ENCODE results near the gene PRR12.

The PRR12 gene

DNA sequence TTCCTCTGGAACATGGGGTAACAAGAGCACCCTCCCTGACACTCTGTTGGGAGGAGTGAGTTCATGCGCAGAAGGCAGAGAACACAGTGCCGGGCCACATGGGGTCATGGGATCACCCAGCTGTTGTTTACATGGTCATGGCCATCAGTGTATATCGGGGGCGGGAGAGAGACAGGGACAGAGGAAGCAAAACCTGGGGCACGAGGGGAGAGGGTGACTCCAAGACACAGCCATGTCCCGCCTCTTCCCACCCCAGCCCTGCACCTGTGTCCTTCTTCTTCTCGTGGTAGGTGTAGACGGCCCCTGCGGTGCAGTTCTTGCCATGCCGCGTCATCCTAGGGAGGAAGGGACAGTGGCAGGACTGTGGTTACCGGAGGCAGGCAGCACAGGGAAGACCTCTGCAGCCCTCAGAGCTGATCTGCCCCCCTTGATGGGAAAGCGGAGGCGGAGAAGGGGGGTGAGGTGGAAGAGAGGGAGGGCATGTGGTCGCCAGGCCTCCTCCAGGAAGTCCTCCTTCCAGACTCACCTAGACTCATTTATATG lies 30.6 kb upstream of the PRR12 start:
- no peak for DNase-seq (ENCODE audit: low spot score)

DNA sequence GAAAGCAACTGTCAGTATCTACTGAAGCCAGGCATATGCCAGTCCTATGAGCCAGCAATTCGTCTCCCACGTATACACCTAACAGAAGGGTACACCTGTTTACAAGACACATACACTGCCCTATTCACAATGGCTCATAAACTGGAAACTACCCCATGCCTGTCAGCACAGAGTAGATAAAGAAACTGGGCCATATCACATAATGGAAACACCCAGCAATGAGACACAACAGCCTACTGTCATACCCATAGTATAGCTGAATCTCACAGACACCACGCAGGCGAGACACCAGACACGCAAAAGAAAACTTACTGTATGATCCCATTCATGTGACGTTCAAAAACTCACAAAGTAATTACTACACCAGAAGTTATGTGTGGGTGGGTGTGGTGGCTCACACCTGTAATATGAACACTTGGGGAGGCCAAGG lies 26.4 kb upstream of the PRR12 start:
- no peak for DNase-seq (ENCODE audit: low spot score)

DNA sequence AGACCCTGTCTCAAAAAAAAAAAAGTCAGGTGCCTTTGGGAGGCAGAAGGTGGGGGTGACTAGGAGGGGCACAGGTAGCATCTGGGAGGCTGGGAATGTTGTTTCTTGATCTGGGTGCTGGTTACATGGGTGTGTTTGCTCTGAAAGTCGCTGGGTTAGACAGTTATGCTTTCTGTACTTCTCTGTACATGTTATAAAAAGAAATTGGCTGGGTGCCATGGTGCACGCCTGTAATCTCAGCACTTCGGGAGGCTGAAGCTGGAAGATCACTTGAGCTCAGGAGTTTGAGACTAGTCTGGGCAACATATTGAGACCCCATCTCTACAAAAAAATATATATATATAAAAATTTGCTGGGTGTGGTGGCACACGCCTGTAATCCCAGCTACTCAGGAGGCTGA lies 25.7 kb upstream of the PRR12 start:
- no peak for DNase-seq (ENCODE audit: low spot score)

DNA sequence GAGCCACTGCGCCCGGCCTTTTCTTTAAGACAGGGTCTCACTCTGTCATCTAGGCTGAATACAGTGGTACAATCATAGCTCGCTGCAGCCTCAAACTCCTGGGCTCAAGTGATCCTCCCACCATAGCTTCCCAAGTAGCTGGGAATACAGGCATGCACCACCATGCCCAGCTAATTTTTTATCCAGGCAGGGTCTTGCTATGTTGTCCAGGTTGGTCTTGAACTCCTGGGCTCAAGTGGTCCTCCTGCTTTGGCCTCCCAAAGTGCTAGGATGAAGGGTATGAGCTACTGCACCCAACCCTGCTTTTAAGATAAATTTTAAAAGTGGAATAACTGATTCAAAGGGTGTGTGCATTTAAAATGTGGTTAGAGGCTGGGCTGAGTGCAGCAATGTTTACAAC lies 24.7 kb upstream of the PRR12 start:
- no peak for DNase-seq (ENCODE audit: low spot score)

DNA sequence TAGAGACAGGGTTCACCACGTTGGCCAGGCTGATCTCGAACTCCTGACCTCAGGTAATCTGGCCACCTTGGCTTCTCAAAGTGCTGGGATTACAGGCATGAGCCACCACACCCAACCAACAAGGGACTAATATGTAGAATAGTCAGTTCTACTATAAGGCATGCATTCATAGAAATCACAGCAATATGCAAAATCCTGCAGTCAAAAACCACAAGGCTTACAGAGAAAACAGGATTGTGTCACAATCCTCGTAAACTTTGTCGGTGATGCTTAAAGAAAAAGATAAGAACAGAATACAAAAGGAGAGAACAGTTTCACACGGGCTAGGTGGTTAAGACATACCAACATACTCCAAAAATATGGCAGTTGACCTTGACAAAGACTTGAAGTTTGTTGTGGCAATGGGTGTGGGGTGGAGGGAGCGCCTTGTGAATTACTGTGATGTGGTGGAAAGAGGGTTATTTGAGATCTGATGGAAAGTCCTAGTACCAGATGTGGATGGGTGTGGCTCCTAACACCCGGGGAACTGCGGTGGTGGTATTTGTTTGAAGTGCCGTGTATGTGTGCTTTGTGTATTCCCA lies 23.0 kb upstream of the PRR12 start:
- no peak for DNase-seq (ENCODE audit: low spot score)

DNA sequence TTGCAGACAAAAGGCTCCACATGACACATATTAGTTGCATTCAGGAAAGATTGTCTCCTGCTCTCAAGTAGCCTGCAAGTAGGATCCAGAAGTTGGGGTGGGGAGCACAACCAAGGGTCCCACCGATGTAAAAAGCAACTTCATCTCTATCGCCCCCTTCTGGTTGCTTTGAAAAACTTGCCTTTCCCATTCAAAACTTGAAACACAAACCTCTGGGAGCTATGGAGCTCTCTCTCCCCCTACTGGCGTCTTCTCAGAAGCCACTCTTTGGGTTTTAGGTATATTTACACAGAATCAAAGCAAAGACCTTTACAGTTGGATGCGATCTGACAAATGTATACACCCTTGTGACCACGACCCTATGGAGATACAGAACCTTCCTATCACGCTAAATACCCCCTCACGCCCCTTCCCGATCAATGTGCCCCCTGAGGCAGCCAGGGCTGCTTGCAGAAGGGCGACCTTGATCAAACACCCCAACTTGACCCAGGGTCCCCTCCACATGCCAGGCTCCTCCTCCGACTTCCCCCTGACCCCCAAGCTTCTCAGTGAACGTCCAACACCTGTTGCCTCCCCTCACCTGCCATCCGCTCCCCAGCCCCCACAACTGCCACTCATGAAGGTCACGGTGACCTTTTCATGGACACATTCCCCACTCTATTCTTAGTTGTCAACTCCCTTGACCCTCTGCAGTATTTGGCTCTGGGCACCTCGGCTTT lies 20.7 kb upstream of the PRR12 start:
- peak; percentile 94 for DNase-seq (ENCODE audit: low spot score)

DNA sequence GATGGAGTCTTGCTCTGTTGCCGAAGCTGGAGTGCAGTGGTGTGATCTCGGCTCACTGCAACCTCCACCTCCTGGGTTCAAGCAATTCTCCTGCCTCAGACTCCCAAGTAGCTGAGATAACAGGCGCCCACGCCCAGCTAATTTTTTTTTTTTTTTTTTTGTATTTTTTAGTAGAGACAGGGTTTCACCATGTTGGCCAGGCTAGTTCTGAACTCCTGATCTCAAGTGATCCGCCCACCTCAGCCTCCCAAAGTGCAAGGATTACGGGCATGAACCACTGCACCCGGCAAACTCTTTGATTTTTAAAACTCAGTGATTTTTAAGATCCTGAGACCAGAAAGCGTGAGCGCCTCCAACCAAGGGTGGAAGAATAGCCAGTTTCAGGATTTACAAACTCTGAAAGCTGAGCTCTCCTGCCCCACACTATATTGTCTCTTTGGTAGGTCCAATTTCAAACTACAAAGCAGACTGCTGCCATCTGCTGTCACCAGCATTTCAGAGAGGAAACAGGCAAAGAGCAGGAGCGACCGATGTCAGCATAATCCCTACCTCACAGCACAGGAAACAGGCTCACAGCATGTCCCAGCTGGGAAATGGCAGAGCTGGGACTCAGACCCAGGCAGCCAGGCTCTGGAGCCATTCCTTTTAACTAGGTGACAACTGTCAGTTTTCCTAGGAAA lies 19.8 kb upstream of the PRR12 start:
- DNase-seq (ENCODE audit: low spot score): peak; percentile 49

DNA sequence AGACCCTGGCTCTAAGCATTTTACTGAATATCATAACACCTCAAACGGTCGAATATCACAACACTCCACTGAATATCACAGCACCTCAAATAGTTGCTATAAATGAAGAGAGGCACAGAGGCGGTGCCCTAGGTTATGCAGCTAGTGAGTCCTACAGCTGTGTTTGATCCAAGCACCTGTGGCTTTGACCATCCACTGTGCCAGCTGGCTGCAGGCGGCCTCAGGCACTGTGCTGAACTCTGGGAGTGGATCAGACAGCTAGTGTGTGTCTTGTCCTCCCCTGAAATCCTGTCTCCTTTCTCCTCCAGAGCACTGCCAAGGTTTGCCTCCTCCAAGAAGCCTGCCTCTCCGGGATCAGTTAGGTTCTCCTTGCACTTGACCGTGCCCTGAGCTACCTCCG lies 18.0 kb upstream of the PRR12 start:
- DNase-seq (ENCODE audit: low spot score): no peak

DNA sequence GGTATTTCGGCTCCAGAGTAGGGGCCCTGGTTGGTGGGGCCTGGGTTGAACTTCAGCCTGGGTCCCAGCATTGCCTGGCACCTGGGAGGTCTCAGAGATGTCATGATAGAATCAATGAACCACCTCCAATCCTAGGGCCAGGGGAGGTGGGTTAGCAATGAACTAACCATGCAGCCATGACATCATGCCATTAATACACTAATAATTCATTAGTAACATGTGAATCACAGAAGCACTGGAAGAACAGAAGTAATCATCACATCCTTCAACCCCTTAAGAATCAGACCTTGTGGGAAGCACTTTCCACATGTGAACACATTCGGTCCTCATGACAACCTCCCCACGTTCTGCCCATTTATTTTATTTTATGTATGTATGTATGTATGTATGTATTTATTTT lies 17.6 kb upstream of the PRR12 start:
- no peak for DNase-seq (ENCODE audit: low spot score)

DNA sequence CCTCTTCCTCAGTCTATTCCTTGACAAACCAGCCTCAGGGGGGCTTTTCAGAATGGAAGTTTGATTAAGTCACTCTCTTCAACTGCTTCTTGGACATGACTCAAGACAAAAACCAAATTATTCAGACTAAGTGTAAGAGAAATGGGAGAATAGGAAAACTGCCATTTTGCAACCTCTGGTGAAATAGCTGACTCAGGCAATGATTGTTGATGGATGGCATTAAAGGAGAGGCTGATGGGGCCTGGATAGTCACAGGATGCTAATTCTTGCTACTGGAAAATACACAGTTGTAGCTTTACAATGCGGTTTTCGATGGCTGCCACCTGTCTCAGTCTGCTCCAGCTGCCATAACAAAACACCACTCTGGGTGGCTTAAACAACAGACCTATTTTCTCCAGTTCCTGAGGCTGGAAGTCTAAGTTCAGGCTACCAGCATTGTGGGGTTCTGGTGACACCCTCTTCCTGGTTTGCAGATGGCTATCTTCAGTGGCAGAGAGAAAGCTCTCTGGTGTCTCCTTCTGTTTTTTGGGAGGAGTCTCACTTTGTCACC lies 16.7 kb upstream of the PRR12 start:
- DNase-seq (ENCODE audit: low spot score): no peak

DNA sequence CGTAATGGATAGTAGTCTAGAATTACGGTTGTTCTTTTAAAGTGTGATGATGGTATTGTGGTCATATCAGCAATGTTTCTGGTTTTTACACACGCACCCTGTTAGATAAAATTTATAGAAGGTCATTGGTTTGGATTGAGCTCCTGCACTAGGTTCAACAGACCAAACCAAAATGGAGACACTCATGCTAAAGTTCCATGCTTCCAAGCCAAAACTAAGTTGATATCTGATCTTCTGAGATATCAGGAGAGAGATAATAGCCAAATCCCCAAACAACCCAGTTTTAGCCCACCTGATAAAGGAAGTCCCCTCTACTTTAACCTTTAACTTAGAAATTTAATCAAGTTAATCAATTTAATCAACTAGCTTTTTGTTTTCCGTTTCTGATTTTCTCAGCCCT lies 11.8 kb upstream of the PRR12 start:
- DNase-seq (ENCODE audit: low spot score): no peak

DNA sequence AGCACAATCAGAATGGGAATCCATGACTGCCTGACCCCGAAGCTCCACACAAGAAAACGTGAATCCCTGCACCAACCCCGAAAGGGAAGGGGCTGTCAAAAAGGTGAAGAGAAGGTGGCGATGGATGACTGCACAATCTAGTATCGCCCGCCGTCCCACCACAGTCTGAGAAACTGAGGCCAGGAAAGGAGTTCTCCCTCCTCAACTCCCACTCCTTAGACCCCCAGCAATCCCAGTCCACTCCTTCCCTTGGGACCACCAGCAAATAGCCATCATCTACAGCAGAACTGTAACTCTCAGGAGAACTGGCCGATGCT lies 11.1 kb upstream of the PRR12 start:
- no peak for DNase-seq (ENCODE audit: low spot score)

DNA sequence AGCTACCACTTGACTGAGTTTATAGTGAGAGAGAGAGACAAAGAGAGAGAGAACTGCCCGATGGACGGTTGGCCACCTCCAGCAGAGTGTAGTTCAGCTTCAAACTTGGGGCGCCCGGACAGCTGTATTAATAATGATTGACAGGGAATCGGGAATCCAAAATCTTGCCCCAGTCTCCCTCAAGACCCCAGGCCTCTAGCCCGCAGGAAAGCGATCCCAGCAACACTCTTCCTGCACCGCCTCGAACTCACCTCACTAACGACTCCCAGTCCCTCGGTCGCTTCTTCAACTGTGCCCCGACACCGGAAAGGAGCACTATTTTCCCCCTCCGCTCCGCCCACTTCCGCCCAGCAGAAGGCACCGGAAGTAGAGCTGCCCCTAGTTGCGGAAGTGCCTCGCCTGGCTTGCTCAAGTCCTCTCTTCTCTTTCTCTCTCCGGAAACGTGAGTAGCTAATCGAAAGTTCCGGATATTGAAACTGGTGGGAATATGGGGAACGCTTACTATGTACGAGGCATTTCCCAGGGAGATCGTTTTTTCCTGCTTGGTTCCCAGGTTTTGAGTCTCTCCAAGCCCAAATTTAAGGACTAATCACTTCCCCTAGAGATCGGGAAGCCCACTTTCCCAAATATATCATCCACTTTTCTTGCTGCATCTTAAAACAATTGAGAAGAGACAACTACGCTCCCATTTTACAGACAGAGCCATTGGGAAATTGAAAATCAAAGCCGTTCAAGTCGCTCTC lies 10.5 kb upstream of the PRR12 start, which contains the start of gene NOSIP:
Gene NOSIP (minus strand): TSS at position 293 of the 743 bp plus-strand sequence. CDS start 19,865 bp downstream, outside the sequence.
- DNase-seq (ENCODE audit: low spot score): peak; percentile 97

DNA sequence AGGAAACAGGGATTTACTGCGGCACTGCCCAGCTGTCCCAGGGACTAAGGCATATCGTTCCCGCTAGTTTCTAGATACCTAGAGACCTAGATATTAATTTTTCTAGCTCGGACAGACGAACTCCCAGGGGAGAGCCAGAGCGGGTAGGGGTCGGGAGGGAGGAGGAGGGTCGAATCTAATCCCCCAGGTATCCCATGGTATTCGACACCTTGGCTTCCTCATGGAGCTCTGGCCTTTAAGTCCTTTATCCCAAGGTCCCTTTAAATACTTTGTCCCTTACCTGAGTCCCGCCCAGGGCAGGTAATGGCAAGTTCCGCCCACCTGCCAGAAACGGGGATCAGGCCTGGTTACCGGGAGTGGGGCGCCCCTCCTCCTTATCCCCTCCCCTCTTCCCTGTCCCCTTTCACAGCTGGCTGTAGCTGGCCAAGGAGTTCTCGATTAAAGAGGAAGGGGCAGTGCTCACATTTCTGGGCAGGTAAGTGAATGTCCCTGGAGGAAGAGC lies 9.9 kb upstream of the PRR12 start, which contains the start of gene PRRG2:
Gene PRRG2 (plus strand): TSS at position 310 of the 502 bp plus-strand sequence. CDS start 1,904 bp downstream, outside the sequence.
- no peak for DNase-seq (ENCODE audit: low spot score)

DNA sequence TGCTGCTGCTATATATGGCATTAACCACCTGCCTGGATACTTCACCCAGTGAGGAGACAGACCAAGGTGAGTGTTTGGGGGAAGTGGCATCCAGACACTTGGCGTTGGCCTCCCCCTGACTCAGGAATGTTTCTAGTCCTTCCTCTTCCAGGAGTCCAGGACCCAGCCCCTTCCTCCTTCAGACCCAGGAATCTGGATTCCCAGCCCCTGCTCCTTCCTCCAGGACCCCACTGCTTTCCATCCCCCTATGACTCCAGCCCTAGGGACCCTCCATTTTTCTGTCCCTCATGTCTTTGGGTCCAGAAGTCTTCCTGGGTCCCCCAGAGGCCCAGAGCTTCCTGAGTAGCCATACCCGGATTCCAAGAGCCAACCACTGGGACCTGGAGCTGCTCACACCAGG lies 7.7 kb upstream of the PRR12 start:
- DNase-seq (ENCODE audit: low spot score): no peak

DNA sequence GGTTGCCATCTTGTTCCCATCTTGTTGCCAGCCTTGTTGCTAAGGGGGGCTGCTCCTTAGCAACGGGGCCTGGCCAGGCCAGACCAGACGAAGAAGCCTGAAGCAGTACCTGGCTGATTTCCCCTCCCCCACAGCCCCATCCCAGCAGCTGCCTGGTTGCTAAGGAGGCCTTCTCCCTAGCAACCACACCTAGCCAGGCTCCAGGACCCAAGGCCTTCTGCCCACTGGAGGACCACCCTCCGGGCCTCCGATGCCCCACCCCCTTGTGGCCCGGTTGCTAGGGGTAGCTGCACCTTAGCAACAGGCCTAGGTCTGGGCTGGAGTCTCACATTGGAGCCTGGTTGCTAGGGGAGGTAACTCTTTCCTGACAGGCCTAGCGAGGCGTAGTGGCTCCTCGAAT lies 6.0 kb upstream of the PRR12 start:
- no peak for DNase-seq (ENCODE audit: low spot score)

DNA sequence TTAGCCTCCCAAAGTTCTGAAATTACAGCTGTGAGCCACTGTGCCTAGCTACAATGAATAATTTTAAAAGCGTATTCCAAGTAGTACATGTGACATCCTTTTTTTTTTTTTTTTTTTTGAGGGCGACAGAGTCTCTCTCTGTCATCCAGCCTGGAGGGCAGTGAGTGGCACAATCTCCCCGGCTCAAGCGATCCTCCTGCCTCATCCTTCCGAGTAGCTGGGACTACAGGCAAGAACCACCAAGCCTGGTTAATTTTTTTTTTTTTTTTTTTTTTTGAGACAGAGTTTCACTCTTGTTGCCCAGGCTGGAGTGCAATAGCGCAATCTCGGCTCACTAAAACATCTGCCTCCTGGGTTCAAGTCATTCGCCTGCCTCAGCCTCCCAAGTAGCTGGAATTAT lies 3.8 kb upstream of the PRR12 start:
- DNase-seq (ENCODE audit: low spot score): no peak

DNA sequence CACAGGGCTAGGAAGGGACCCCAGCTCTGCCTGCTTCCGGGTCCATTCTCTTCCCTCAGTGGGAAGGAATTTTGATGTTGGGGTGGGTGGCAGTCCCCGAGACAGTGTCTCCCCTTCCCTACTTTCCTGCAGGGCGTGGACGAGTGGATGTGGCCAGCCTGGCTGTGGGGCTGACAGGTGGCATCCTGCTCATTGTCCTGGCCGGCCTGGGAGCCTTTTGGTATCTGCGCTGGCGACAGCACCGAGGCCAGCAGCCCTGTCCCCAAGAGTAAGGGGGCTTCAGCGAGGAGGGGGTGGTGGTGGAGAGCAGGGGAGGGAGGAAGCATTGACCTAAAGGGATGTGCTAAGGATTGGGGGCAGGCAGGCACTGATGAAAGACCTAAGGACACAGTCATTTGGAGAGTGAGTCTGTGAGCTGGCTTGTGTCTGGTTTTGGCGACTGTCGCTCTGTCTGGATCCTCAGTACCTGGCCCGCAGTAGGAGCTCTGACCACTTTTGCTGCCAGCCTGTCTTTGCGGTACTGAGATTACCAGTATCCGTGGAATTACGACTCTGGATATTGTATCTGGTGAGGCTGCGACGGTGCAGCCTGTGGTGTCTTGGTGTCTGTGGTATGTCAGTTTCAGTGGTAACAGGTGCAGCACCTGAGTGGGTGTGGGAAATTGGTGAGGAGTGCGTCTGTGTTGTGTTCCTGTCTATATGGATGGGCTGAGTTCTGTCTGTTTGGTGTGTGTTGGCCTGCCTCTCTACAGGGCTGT lies 2.4 kb upstream of the PRR12 start:
- no peak for DNase-seq (ENCODE audit: low spot score)

DNA sequence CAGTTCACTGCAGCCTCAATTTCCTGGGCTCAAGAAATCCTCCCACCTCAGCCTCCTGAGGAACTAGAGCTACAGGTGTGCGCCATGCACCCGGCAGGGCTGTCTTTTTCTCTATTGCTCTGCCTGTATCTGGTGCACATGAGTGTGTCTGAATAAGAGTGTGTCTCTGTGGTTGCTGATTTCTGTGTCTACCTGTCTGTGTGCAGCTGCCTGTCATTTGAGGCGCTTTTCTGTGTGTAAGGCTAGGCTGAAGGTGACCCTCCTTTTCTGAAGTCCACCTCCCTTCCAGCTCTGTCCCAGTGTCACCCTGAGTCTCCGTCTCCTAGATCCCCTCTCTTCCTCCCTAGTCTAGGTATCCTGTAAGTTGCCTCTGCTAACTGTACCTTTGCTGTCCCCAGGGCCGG lies 1.5 kb upstream of the PRR12 start:
- no peak for DNase-seq (ENCODE audit: low spot score)

DNA sequence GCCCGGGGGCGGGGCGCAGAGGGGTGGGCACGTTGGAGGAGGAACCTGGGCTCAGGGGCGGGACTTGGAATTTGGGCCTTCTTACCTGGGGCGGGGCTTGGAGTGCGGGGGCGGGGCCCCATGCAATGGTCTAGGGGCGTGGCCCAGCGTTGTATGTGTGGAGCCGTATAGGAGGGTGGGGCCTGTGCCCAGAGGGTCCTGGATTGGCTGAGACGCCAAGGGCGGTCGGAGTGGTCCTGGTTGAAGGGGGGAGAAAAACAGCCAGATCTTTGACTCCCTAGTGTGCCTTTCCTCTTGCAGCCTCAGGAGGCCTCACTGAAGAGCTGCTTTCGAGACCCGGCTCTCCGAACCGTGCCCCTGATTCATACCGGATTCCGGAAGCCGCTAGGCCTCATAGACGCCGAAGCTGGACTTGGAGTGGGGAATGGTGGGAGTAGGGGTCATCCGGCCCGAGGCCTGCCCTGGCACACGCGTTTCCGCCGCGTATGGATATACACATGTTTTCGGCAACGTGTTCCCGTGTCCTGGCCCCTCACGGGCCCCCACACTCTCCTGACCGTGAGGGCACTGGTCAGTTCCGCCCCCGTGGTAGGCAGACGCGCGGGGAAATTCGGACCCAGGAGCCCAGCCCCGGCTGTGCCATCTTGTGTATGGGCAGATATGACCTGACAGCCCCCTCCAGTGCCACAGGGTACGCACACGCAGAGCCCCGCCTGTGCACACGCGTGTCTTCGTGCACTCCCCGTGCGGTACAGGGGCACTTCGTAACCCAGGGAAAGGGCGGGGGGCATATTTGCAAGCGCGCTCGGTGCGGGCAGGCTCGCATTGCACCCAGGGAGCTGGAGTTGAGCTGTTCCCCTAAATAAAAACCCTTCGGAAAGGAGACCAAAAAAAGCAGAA lies 661 bp upstream of the PRR12 start:
- peak; percentile 99 for DNase-seq (ENCODE audit: low spot score)
